HG02885 (cell line): ENCODE measurements around the gene KANK4.
A peak's percentile ranks its signal among the peaks of the same experiment; 100 is the strongest.

Experiments
- ATAC-seq: cut with Tn5 transposase; IDR thresholded peaks from one replicate; pipeline ENCODE4 v1.9.1; 2021; ENCODE audit warnings: mild to moderate bottlenecking; ENCODE audit not compliant: unreplicated experiment, poor library complexity

Gene KANK4

DNA sequence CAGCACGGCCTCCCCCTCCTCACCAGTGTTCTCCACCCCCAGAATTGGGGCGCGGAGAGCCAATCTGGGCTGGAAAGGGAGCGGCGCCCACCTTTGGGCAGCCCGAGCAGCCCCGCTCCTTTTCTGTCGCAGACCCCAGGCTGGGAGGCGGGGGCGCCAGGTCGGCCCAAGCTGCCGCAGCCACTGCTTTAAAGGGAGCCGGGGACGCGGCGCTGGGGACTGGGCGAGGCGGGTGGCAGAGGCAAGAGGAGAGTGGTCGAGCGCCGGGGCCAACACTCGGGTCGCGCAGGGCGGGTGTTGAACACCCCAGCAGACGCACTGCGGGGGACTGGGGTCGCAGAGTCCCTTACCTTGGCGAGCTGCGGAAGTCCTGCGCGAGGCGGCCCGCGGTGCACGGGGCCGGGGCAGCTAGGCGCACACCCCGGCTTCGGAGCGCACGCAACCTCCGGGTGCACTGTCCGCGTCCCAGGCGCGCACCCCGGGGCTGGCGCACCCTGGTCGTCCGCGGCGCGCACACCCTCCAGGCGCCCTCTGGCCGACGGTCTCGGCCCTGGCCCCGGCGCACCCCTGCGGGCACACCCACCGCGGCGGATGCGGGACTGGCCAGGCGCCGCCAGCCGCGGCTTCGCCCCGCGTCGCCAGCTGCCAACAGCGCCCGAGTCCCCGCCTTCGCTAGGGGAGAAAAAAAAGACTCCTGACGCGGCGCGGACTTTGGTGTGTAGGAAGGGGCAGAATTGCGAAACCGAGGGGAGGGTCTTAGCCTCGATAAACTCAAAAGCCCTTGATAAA lies at the start of gene KANK4:
KANK4 (minus strand) TSS at position 679 of the 789 bp plus-strand sequence. CDS start 37,870 bp downstream, outside the sequence.
- ATAC-seq: no peak

DNA sequence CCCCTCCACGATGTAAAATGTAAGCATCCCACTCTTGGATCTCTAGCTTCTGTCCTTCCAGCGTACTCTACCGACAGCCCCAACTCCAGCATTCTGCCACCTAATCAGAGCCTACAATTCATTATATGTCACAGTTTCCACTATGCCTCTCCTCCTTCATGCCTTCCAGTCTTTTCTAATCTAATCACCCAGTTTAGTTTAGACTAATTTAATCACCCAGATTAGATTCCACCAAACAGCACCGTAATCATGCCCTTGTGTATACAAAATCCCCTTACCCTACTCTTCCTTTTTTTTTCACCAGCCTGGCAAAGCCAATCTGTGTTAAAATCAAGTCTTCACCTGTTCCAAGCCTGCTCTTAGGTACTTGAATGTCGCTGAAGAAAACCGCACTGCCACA lies 49.8 kb upstream of the KANK4 start:
- ATAC-seq: no peak

DNA sequence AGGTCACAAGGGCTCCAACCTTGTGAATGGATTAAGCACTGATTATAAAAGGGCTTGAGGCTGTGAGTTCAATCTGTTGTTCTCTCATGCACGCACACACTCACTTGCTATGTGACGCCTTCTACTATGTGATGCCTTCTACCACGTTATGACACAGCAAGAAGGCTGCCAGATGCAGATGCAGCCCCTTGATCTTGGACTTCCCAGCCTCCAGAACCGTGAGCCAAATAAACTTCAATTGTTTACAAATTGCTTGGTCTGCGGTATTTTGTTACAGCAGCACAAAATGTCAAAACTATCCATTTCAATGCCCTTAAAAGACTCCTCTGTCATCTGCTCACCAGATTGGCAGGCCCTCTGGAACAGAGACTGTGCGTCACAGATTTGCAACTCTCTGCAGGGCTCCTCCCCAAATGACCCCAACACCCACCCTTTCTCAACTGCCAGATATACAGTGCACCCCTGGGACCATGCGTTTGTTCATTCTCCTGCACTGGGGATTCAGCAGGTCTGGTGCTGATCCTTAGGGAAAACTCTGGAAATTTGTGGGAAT lies 47.8 kb upstream of the KANK4 start:
- ATAC-seq: no peak

DNA sequence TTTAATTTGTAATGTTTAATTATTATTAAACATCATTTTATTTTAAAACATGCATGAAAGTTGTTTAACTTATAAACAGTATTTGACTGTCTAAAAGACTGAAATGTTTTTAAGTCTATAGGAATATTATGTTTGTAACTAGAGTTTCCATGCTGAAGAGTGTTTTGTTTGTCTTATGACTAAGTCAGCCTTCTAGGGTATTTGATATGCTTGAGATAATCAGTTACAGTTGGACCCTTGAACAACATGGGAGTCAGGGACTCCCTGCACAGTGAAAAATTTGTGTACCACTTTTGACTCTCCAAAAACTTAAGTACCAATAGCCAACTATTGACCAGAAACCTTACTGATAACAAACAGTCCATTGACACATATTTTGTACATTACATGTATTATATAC lies 45.5 kb upstream of the KANK4 start:
- no peak for ATAC-seq

DNA sequence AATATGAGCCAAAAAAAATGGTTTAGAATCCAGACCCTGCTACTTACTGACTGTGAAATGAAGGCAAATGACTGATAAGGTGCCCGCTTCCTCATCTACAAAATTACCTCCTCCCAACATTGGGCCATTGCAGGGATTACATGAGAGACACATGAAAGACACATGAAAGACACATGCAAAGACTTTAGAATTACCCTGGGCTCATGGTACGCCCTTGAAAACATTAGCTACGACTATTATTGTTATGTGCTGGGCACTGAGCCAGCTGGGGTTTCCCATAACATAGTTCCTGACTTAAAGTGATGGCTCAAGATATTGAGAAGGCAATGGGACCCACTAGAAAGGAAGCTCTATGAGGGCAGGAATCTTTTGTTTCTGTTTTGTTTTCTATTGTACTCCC lies 43.7 kb upstream of the KANK4 start:
- ATAC-seq: no peak

DNA sequence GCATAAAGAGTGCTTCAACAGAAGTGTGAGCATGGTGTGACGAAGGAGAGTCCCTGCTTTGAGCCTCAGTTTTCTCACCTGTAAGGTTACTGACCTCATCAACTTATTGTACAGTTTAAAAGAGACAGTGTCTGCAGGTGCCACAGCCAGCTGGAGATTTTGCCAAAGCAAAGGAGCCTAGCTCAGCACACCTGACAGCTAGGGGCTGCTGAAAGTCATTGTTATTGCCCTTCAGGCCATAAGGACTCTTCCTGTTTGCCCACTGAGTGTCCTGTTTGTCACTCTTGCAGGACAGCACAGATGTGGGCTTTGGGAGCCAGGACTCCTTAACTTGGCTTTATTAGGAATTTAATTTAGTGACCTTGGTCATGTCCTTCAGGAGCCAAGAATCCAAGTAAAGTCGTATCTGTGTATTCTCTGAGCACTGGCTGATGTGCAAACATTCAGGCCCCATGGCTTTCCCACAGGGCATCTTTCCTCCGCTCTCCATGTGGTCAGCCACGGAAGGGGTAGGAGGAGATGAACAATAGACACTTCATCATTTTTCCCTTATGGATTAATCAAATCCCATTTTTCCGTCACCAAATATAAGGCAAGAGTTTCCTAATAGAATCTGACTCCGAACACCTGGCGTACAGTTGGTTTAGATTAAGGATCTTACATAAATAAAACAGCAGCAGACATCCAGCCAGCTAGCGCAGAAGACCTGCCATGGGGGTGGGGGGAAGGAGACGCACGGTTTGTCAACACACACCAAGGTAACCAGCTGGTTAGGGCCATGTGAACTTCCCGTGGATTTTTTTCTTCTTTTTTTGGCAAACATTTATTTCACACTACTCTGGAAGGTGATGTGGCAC lies 43.1 kb upstream of the KANK4 start:
- no peak for ATAC-seq

DNA sequence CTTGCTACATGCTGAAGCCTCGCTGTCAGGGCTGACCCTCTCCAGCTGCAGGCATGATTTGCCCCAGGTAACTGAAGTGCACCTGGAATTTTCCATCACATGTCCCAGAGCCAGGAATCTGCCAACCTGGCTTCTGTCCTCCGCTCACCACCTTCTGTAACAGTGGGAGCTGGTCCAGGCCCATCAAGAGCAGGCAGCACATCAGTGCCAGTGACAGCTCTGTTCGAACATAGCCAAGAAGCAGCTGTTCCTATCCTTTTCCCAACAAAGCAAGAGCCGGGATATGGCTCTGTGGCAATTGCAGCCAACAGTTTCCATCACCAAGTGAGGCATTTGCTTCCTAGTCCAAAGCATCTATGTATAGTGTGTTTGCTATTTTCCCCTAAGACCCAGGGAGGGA lies 42.2 kb upstream of the KANK4 start:
- no peak for ATAC-seq

DNA sequence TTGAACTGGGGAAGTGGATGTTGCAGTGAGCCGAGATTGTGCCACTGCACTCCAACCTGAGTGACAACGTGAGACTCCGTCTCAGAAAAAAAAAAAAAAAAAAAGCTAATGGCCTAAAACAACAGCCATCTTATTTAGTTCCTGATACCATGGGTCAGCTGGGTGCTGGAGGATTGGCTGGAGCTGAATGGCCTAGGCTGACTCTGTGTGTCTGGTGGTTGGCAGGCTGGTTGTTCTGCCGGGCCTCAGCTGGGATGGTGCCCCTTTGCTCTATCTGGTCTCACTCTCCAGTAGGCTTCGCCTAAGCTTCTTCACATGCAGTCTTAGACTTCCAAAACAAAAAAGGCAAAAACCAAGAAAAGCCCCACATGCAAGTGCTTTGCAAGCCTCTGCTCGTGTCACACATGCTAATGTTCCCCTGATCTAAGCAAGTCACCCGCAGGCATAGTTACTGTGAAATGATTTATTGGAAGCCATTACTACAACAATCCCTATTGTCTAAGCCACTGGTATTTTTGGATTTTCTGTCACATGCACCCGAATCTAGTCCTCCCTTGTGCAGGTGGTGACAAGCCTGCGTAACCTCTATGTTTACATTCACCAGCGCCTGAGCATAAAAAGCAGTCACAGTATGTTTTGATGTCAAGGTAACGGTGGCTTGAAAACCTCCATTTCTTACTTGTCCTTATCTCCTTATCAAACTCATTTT lies 39.6 kb upstream of the KANK4 start:
- no peak for ATAC-seq

DNA sequence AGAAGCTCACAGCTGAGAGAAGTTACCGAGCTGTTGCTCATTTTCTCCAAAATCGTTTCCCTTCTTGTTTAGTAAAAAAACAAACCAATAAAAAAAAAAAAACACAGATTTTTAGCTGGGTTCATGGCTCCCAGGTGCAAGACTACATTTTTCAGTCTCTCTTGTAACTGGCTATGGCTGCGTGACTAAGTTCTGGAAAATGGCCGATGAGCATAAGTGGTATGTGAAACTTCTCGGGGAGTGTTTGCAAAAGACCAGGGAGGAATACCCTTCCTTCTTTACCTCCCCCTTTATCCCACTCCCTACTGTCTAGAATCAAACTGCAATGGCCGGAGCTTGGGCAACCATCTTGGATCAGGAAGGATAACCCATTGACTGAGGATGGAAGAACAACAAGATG lies 38.7 kb upstream of the KANK4 start:
- ATAC-seq: no peak

DNA sequence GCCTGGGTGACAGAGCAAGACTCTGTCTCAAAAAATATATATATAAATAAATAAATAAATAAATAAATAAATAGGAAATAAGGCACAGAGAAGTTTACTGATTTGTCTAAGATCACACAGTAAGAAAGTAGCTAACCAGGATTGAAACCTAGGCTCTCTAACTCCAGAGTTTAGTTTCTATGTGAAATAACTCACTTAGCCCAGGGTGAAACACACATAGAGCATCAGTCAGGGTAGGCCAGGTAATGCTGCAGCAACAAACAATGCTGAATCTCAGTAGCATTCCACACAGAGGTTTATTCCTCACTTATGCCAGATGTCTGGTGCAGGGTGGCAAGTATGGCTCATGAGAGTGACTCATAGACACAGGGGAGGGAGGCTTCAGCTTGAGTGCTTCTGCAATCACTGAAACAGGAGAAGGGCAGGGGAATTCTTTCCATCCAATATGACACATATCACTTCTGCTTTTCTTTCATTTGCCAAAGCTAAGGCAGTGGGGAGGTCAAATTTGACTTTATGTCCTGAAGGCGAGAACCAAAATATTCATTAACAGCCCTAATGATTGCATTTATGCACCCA lies 37.1 kb upstream of the KANK4 start:
- peak; percentile 42 for ATAC-seq

DNA sequence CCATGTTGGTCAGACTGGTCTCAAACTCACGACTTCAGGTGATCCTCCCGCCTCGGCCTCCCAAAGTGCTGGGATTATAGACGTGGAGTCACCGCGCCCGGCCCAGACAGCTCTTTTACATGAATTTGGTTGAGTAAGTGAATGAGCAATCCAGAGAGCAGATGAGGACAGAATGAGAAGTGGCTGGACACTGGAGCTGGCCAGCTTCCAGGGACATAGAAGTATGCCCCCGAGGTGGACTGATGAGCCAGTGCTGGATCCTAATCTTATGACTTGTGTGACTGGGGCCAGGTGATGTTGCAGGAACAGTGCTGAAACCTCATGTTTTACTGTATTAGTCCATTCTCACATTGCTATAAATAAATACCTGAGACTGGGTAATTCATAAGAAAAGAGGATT lies 35.9 kb upstream of the KANK4 start:
- no peak for ATAC-seq

DNA sequence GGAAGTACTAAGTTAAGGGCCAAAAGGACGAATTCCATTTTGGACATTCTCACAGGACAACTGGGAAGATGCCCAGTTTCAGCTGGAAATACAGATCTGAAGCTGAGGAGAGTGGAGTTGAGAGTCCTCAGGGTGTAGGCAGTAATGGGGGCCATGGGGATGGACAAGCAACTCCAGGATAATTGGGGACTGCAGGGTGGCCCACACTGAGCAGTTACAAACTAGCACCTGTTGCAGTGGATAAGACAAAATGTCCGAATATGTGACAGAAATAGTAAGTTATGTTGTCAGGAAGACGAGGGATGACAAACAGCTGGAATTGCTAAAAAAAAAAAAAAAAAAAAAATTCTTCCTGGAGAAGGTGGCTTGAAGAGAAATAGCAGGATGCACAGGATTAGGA lies 34.6 kb upstream of the KANK4 start:
- ATAC-seq: no peak

DNA sequence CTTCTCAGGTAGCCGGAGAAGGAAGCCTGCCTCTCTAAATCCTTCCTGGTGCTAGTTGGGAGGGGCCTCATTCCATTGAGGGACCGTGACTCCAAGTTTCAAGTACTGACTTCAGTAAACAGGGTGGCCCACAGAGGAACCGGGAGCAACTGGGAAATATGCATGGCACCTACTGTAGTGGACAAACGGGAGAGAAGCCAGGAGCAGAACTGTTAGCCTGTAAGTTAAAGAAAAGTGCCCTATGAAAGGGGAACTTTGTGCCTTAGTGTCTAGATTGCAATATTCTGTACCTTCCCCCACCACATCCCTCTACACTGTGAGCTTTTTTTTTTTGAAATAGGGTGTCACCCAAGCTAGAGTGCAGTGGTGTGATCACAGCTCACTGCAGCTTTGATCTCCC lies 33.2 kb upstream of the KANK4 start:
- no peak for ATAC-seq

DNA sequence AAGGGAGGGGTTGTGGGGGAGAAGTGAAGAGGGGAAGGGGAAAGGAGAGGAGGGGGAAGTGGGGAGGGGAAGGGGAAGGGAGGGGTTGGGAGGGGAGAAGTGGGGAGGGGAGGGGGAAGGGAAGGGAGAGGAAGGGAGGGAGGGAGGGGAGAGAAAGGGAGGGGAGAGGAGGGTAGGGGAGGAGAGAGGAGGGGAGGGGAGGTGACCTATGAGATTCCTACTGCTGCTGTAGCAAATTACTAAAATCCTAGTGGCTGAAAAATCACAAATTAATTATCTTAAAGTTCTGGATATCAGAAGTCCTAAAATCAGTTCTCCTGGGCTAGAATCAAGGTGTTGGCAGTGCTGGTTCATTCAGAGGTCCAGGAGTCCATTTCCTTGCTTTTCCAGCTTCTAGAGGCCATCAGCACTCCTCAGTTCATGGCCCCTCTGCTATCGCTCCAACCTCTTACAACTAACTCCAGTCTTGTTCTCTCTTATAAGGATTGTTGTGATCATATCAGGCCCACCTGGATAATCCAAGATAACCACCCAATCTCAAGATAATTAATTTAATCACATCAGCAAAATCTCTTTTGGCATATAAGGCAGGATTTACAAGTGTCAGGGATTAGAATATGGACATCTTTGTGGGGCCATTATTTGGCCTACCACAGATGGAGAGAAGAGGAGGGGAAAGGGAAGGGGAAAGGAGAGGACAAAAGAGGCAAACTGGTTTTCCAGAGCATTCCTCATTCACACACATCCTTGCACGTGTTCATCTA lies 30.4 kb upstream of the KANK4 start:
- no peak for ATAC-seq

DNA sequence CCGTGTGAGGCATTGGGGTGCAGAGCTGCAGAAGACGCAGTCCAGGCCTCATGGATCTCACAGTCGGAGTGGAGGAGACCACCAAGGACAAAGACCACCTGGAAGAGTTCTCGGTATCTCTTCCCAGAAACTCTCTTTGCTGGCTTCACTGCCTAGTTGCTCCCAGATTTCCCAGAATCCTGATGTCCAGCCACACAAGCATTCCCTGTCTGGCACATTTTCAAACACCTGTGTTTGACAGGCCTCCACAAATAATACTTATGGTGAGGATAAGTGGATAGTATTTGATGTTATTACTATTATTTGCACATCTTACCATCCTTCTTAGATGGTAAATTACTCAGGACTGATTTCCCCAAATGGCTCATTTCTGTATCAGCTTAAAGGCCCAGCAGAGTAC lies 27.7 kb upstream of the KANK4 start:
- ATAC-seq: no peak

DNA sequence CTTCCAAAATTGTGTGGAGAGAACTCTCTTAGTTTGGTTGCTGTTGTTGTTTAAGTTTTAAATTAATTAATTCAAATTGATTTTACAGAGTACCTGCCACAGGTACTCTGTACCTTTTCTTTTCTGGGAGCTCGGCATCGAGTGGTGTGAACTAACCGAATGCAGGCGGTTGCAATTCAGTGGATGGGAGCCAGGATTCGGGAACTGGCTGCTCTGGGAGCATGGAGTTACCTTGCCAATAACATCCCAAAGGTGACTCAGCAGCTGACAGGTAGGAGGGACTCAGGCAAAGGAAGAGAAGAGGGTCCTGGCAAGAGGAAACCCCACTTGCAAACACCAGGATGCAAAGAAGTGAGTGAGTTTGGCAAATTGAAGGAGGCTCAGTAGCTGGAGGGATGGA lies 24.7 kb upstream of the KANK4 start:
- no peak for ATAC-seq

DNA sequence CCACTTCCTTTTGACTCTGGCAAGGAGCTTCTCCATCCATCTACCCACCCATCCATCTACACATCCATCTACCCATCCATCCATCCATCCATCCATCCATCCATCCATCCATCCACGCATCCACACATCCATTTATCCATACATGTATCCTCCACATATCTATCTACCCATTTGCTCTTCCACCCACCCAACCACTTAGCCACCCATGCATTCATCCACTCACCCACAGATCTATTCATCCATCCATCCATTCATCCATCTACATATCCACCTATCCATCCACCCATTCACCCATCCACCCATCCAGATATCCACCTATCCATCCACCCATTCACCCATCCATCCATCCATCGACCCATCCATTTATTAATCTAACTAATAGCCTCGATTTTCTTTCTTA lies 23.0 kb upstream of the KANK4 start:
- ATAC-seq: no peak

DNA sequence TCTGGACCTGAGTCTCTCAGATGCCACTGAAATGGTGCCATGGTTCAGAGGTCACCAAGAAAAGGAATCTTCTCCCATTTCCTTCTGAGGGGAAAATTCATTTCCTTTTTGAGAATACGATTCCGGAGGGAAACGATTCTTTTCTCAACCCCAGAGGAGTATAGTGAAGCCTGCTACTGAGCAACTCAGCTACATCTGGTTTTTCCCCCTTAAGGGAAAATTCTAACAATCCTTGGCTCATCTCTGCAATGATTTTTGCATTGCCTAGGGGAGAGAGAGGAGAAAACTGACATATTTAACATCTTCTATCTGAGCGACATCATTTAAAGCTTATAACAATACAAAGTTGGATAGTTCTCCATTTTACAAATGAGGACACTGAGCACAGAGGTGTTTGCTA lies 22.4 kb upstream of the KANK4 start:
- no peak for ATAC-seq

DNA sequence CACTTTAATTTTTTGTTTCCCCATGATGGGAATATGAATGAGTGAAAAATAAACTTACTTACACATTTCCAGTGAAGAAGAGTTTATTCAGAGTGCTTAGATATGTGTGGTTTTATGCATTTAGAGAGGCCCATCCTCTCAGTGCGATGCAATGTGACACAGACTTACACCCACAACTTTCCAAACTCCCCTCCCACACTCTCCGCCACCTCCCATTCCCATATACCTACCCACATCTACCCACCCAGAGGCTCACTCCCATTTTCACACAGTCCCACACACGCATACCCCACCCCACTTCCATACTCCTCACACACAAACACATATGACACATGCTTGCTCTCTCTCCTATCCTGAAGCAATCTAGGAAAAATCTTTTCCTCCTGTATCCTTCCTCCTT lies 21.9 kb upstream of the KANK4 start:
- ATAC-seq: no peak
